IMR-90 (cell line): Measurements from ENCODE around the gene DZANK1. TPM values are rescaled to one million over a fixed set of nuclear protein-coding genes. Genes with fewer than 3 reads are reported as not detected.

Source experiments
- ATAC-seq: fragments of 200-7000 bp; cut with Tn5 transposase; 2 replicates; pipeline ENCODE4 v1.9.1; 2020; ENCODE audit warnings: low read depth, mild to moderate bottlenecking, moderate library complexity
- BruUV-seq: library from RNA; stranded (reverse); fragments of 400-500 nt; replicated peaks from 2 replicates; lab custom pipeline; 2021; lab: Mats Ljungman, UMichigan
- CTCF ChIA-PET: fragments of 300-600 bp; formaldehyde crosslinking; extraction: SDS; loops from one replicate; lab custom pipeline; 2021; ENCODE audit warnings: antibody characterized with exemption; lab: Yijun Ruan, JAX
- POLR2A ChIA-PET: fragments of 300-600 bp; sonication (Branson Sonifier 250); formaldehyde crosslinking; loops from one replicate; lab custom pipeline; 2022; ENCODE audit warnings: antibody characterized with exemption; ENCODE audit not compliant: unreplicated experiment; lab: Charles Lee
- DNase-seq: peaks from one replicate; pipeline ENCODE4 v3.0.0; 2013
- H2AFZ ChIP-seq: replicated peaks from 2 replicates; pipeline ENCODE3; 2013; ENCODE audit warnings: low read length, mild to moderate bottlenecking; ENCODE audit not compliant: poor library complexity
- H2AK5ac ChIP-seq: 2 replicates; pipeline ENCODE4 v1.6.1; 2013; ENCODE audit warnings: low read depth, low read length, inconsistent platforms
- H2AK9ac ChIP-seq: replicated peaks from 2 replicates; pipeline ENCODE3; 2013; ENCODE audit warnings: mild to moderate bottlenecking, low read depth, low read length, moderate library complexity; ENCODE audit not compliant: poor library complexity
- H2BK120ac ChIP-seq: 2 replicates; pipeline ENCODE4 v1.6.1; 2013; ENCODE audit warnings: low read depth, low read length, inconsistent platforms
- H2BK15ac ChIP-seq: 3 replicates; pipeline ENCODE4 v1.6.1; 2013; ENCODE audit warnings: low read depth, low read length, inconsistent platforms
- H2BK20ac ChIP-seq: 2 replicates; pipeline ENCODE4 v1.6.1; 2013; ENCODE audit warnings: low read depth, mild to moderate bottlenecking, inconsistent platforms, low read length, moderate library complexity
- H2BK5ac ChIP-seq: 2 replicates; pipeline ENCODE4 v1.6.1; 2013; ENCODE audit warnings: mild to moderate bottlenecking, low read depth, low read length, inconsistent platforms; ENCODE audit not compliant: poor library complexity, severe bottlenecking
- H3K14ac ChIP-seq: replicated peaks from 2 replicates; pipeline ENCODE4 v1.6.1; 2013; ENCODE audit warnings: low read depth, low read length, inconsistent platforms
- H3K18ac ChIP-seq: 2 replicates; pipeline ENCODE4 v1.6.1; 2013; ENCODE audit warnings: low read depth, low read length, control low read depth
- H3K23ac ChIP-seq: 2 replicates; pipeline ENCODE4 v1.6.1; 2013; ENCODE audit warnings: low read depth, low read length, inconsistent platforms
- H3K27ac ChIP-seq: 2 replicates; pipeline ENCODE4 v1.5.1; 2013; ENCODE audit warnings: mild to moderate bottlenecking, control low read depth, low read length; ENCODE audit not compliant: insufficient read depth
- H3K27me3 ChIP-seq: 2 replicates; pipeline ENCODE4 v1.6.1; 2013; ENCODE audit warnings: low read length; ENCODE audit not compliant: control insufficient read depth, insufficient read depth
- H3K36me3 ChIP-seq: 2 replicates; pipeline ENCODE4 v1.6.1; 2013; ENCODE audit warnings: low read length, mixed read lengths; ENCODE audit not compliant: control insufficient read depth, insufficient read depth
- H3K4ac ChIP-seq: 2 replicates; pipeline ENCODE4 v1.6.1; 2013; ENCODE audit warnings: low read depth, low read length, inconsistent platforms
- H3K4me1 ChIP-seq: 2 replicates; pipeline ENCODE4 v1.6.1; 2013; ENCODE audit warnings: low read length, mixed read lengths; ENCODE audit not compliant: control insufficient read depth, insufficient read depth
- H3K4me2 ChIP-seq: 2 replicates; pipeline ENCODE4 v1.6.1; 2013; ENCODE audit warnings: low read depth, mild to moderate bottlenecking, control low read depth, low read length, moderate library complexity
- H3K4me3 ChIP-seq: 2 replicates; pipeline ENCODE4 v1.5.1; 2013; ENCODE audit warnings: low read depth, mild to moderate bottlenecking, control low read depth, low read length, moderate library complexity; ENCODE audit not compliant: insufficient read depth
- H3K56ac ChIP-seq: 2 replicates; pipeline ENCODE4 v1.6.1; 2013; ENCODE audit warnings: low read length, inconsistent platforms; ENCODE audit not compliant: insufficient read depth; ENCODE audit errors: extremely low read depth
- H3K79me1 ChIP-seq, 2 experiments: 2 replicates each; pipeline ENCODE4 v1.6.1; 2013; ENCODE audit warnings: low read length in 2 of 2, inconsistent platforms in 1 of 2, low read depth in 1 of 2
- H3K9ac ChIP-seq: 2 replicates; pipeline ENCODE4 v1.6.1; 2013; ENCODE audit warnings: low read depth, low read length, control low read depth
- H3K9me1 ChIP-seq: 2 replicates; pipeline ENCODE4 v1.6.1; 2013; ENCODE audit warnings: low read length, inconsistent platforms; ENCODE audit not compliant: insufficient read depth
- H3K9me3 ChIP-seq: 2 replicates; pipeline ENCODE4 v1.6.1; 2013; ENCODE audit warnings: low read length; ENCODE audit not compliant: control insufficient read depth, insufficient read depth
- H4K20me1 ChIP-seq: 2 replicates; pipeline ENCODE4 v1.6.1; 2013; ENCODE audit warnings: low read length, inconsistent platforms; ENCODE audit not compliant: insufficient read depth
- H4K5ac ChIP-seq: 2 replicates; pipeline ENCODE4 v1.6.1; 2013; ENCODE audit warnings: mild to moderate bottlenecking, low read depth, low read length, control low read depth
- H4K8ac ChIP-seq, 2 experiments: 2 replicates each; pipeline ENCODE4 v1.6.1; 2013; ENCODE audit warnings: low read depth in 2 of 2, low read length in 2 of 2, control low read depth in 1 of 2, inconsistent platforms in 1 of 2
- H4K91ac ChIP-seq: 2 replicates; pipeline ENCODE4 v1.6.1; 2013; ENCODE audit warnings: low read depth, low read length, inconsistent platforms; ENCODE audit not compliant: insufficient read depth
- BHLHE40 ChIP-seq: fragments of 150-350 bp; IDR thresholded peaks from 2 replicates; pipeline ENCODE4 v1.6.1; 2016; ENCODE audit warnings: mild to moderate bottlenecking, low read depth, low read length
- CEBPB ChIP-seq: IDR thresholded peaks from 2 replicates; pipeline ENCODE4 v1.6.1; 2012; ENCODE audit warnings: low read depth, low read length, improper control_type of control experiment
- CHD1 ChIP-seq: IDR thresholded peaks from 2 replicates; pipeline ENCODE4 v1.6.1; 2012; ENCODE audit warnings: low read depth, low read length, improper control_type of control experiment
- CTCF ChIP-seq: conservative IDR thresholded peaks from 2 replicates; pipeline ENCODE4 v1.5.1; 2012; ENCODE audit warnings: mild to moderate bottlenecking, low read depth, low read length, improper control_type of control experiment
- FOS ChIP-seq: fragments of 150-350 bp; IDR thresholded peaks from 2 replicates; pipeline ENCODE4 v1.6.1; 2016; ENCODE audit warnings: low read depth, low read length
- MAFK ChIP-seq: IDR thresholded peaks from 2 replicates; pipeline ENCODE4 v1.6.1; 2012; ENCODE audit warnings: low read depth, low read length, improper control_type of control experiment
- MAZ ChIP-seq: IDR thresholded peaks from 2 replicates; pipeline ENCODE4 v1.6.1; 2012; ENCODE audit warnings: low read depth, mild to moderate bottlenecking, low read length, improper control_type of control experiment, moderate library complexity, borderline replicate concordance
- MXI1 ChIP-seq: IDR thresholded peaks from 2 replicates; pipeline ENCODE4 v1.6.1; 2012; ENCODE audit warnings: low read depth, mild to moderate bottlenecking, low read length, moderate library complexity, borderline replicate concordance
- NFE2L2 ChIP-seq: fragments of 150-350 bp; IDR thresholded peaks from 2 replicates; pipeline ENCODE4 v1.6.1; 2016; ENCODE audit warnings: low read depth, mild to moderate bottlenecking, low read length
- POLR2A ChIP-seq: IDR thresholded peaks from 2 replicates; pipeline ENCODE4 v1.6.1; 2012; ENCODE audit warnings: mild to moderate bottlenecking, low read depth, low read length
- RAD21 ChIP-seq: IDR thresholded peaks from 2 replicates; pipeline ENCODE4 v1.6.1; 2012; ENCODE audit warnings: low read length, improper control_type of control experiment
- RCOR1 ChIP-seq: IDR thresholded peaks from 2 replicates; pipeline ENCODE4 v1.6.1; 2012; ENCODE audit warnings: mild to moderate bottlenecking, low read length, improper control_type of control experiment; ENCODE audit not compliant: insufficient replicate concordance
- RFX5 ChIP-seq: IDR thresholded peaks from 2 replicates; pipeline ENCODE4 v1.8.0; 2012; ENCODE audit warnings: low read depth, mild to moderate bottlenecking, low read length, moderate library complexity
- SMC3 ChIP-seq: fragments of 150-350 bp; IDR thresholded peaks from 2 replicates; pipeline ENCODE4 v1.6.1; 2016; ENCODE audit warnings: low read depth, mild to moderate bottlenecking, antibody characterized with exemption, low read length, moderate library complexity
- WGBS, 2 experiments: methylation state at CpG; one replicate each; pipeline versions ENCODE4 v1.1.5 to v1.1.7; 2013; ENCODE audit warnings: missing lambda C conversion rate in 2 of 2; ENCODE audit not compliant: insufficient read length in 1 of 2; ENCODE audit errors: extremely low coverage in 2 of 2; 5-methylcytosine and 5-hydroxymethylcytosine counted together
- dilution Hi-C: fragments of 300-500 bp; cut with HindIII; formaldehyde crosslinking; loops from one replicate; pipeline ENCODE4 v1.14.3; 2018; ENCODE audit warnings: low sequenced_read_pairs; ENCODE audit not compliant: unreplicated experiment
- in situ Hi-C: fragments of 300-500 bp; cut with MboI; formaldehyde crosslinking; loops from 3 replicates; pipeline ENCODE4 v1.14.3; 2019; ENCODE audit warnings: low sequenced_read_pairs, inconsistent platforms, mixed read lengths
- intact Hi-C: fragments of 100-400 bp; cut with micrococcal nuclease; formaldehyde crosslinking; loops from 2 replicates; pipeline ENCODE4 v1.10.0; 2022
- polyA plus RNA-seq, 3 experiments: library from polyadenylated mRNA; depleted of rRNA; stranded (reverse); fragments of >200 nt; gene quantifications; 2 replicates each; pipeline ENCODE4 v1.2.3, GENCODE V29; 2012; ENCODE audit warnings: low replicate concordance in 1 of 3
- total RNA-seq: library from RNA; depleted of rRNA; stranded (reverse); fragments of >200 nt; gene quantifications from 2 replicates; pipeline ENCODE4 v1.2.3, GENCODE V29; 2012
- TF ChIP-seq, protein P1 (sequence below): fragments of 150-350 bp; IDR thresholded peaks from 2 replicates; pipeline ENCODE4 v1.6.1; 2017; ENCODE audit warnings: mild to moderate bottlenecking, antibody characterized with exemption, low read length, low read depth
- TF ChIP-seq, protein P2 (sequence below): fragments of 150-350 bp; IDR thresholded peaks from 2 replicates; pipeline ENCODE4 v1.6.1; 2016; ENCODE audit warnings: low read depth, mild to moderate bottlenecking, low read length, moderate library complexity, borderline replicate concordance

DZANK1 gene
- total and polyA plus RNA-seq, 2 of the 4 experiments (the other 2 are of a cell fraction): 0.54 to 1.1 TPM

GRCh38 chr20:18361678-18362077 lies 105.2 kb downstream of the DZANK1 start:
- TF ChIP-seq CHD1: no peak
- TF ChIP-seq, protein P1, sequence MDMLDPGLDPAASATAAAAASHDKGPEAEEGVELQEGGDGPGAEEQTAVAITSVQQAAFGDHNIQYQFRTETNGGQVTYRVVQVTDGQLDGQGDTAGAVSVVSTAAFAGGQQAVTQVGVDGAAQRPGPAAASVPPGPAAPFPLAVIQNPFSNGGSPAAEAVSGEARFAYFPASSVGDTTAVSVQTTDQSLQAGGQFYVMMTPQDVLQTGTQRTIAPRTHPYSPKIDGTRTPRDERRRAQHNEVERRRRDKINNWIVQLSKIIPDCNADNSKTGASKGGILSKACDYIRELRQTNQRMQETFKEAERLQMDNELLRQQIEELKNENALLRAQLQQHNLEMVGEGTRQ: no peak
- no peak for TF ChIP-seq CEBPB
- no peak for TF ChIP-seq MAFK
- no peak for TF ChIP-seq POLR2A
- TF ChIP-seq BHLHE40: no peak
- no peak for TF ChIP-seq RCOR1
- TF ChIP-seq CTCF: no peak
- no peak for TF ChIP-seq SMC3
- TF ChIP-seq RFX5: no peak
- no peak for TF ChIP-seq MXI1
- TF ChIP-seq RAD21: no peak
- no peak for TF ChIP-seq NFE2L2
- TF ChIP-seq, protein P2, sequence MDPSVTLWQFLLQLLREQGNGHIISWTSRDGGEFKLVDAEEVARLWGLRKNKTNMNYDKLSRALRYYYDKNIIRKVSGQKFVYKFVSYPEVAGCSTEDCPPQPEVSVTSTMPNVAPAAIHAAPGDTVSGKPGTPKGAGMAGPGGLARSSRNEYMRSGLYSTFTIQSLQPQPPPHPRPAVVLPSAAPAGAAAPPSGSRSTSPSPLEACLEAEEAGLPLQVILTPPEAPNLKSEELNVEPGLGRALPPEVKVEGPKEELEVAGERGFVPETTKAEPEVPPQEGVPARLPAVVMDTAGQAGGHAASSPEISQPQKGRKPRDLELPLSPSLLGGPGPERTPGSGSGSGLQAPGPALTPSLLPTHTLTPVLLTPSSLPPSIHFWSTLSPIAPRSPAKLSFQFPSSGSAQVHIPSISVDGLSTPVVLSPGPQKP: no peak
- TF ChIP-seq MAZ: no peak
- no peak for TF ChIP-seq FOS
- Histone ChIP-seq H3K4me1 (no peaks in the 10 kb centered on the region), H2BK120ac (no peak overlapping the region), H4K20me1 (no peaks in the 10 kb centered on the region), H3K56ac (no peak overlapping the region), H3K9me1 (no peaks in the 10 kb centered on the region), H3K27me3 (no peaks in the 10 kb centered on the region; the same call in 1 of the 2 replicates), H2AFZ (no peak overlapping the region), H3K4me2 (no peak overlapping the region), H3K27ac (no peak overlapping the region), H4K91ac (no peak overlapping the region), H4K5ac (no peak overlapping the region), H3K36me3 (no peaks in the 10 kb centered on the region), H3K9ac (no peak overlapping the region), H2BK15ac (no peak overlapping the region), H2BK20ac (no peak overlapping the region), H3K79me1 (no peaks in the 10 kb centered on the region), H3K4me3 (no peak overlapping the region), H3K9me3 (no peaks in the 10 kb centered on the region), H2BK5ac (no peak overlapping the region), H2AK9ac (no peak overlapping the region), H3K18ac (no peak overlapping the region), H3K4ac (no peak overlapping the region), H4K8ac (no peak overlapping the region), H3K23ac (no peak overlapping the region), H2AK5ac (no peak overlapping the region), H3K14ac (no peak overlapping the region)
- WGBS, 2 experiments: 20% methylated on average over 1 of the region's 1 CpG; no CpG with 5 or more reads in 1 of the 2 experiments
- no peak for DNase-seq
- ChIA-PET POLR2A (no interaction called here), CTCF (interaction anchor here (0.7 kb wide), 1 partner anchor 1041 kb away, joined by 3 read pairs; no protein-coding TSS in a partner anchor)
- no TSS peak for BruUV-seq
- in situ Hi-C loops (no loop called here), dilution Hi-C loops (no loop called here), intact Hi-C loops (no loop called here)
- ATAC-seq: no peak
